Natural killer cell (primary cell): Measurements from ENCODE around the gene PTGR1. TPM values are rescaled to one million over a fixed set of nuclear protein-coding genes. Genes with fewer than 3 reads are reported as not detected.
"Not testable (repeated sequence)": the region's sequence is repeated elsewhere in the genome, so short reads cannot be mapped to it uniquely, and the experiment has no call there.

Experiments used
- ATAC-seq, 3 donors: fragments of 150-1000 bp in 2 of 3; fragments of 200-7000 bp in 1 of 3; cut with Tn5 transposase; 1 replicate in 1 of 3; 2 replicates in 2 of 3; pipeline ENCODE4 v1.10.0; 2021; ENCODE audit warnings: mild to moderate bottlenecking in 2 of 3, moderate library complexity in 2 of 3
- DNase-seq, 2 donors: peaks; one replicate each; pipeline versions ENCODE4 v3.0.0 to v3.0.0-alpha.2; 2013 to 2021; ENCODE audit warnings: mixed read lengths in 1 of 2
- H3K27ac ChIP-seq: one replicate; pipeline ENCODE4 v1.5.1; 2013; ENCODE audit warnings: mild to moderate bottlenecking, low read length
- H3K27me3 ChIP-seq: one replicate; pipeline ENCODE4 v1.6.1; 2013; ENCODE audit warnings: low read length; ENCODE audit not compliant: control insufficient read depth, insufficient read depth
- H3K36me3 ChIP-seq: one replicate; pipeline ENCODE4 v1.6.1; 2013; ENCODE audit warnings: low read length; ENCODE audit not compliant: control insufficient read depth, insufficient read depth
- H3K4me1 ChIP-seq: one replicate; pipeline ENCODE4 v1.6.1; 2013; ENCODE audit warnings: low read length; ENCODE audit not compliant: control insufficient read depth, insufficient read depth
- H3K4me3 ChIP-seq: one replicate; pipeline ENCODE4 v1.5.1; 2013; ENCODE audit warnings: low read length
- H3K9me3 ChIP-seq: one replicate; pipeline ENCODE4 v1.6.1; 2013; ENCODE audit warnings: low read length; ENCODE audit not compliant: control insufficient read depth, insufficient read depth
- H3K27ac Mint-ChIP-seq, 2 donors: one replicate each; pipeline ENCODE4 v1.8.0; 2022; ENCODE audit warnings: mild to moderate bottlenecking in 2 of 2, mixed read lengths in 2 of 2, moderate library complexity in 1 of 2
- H3K27me3 Mint-ChIP-seq, 2 donors: one replicate each; pipeline ENCODE4 v1.8.0; 2022; ENCODE audit warnings: low read depth in 2 of 2, mixed read lengths in 2 of 2
- H3K36me3 Mint-ChIP-seq: one replicate; pipeline ENCODE4 v1.8.0; 2022; ENCODE audit warnings: mixed read lengths
- H3K4me1 Mint-ChIP-seq, 2 donors: one replicate each; pipeline ENCODE4 v1.8.0; 2022; ENCODE audit warnings: mixed read lengths in 2 of 2
- H3K4me3 Mint-ChIP-seq: one replicate; pipeline ENCODE4 v1.8.0; 2022; ENCODE audit warnings: mild to moderate bottlenecking, moderate library complexity, mixed read lengths
- H3K9me3 Mint-ChIP-seq, 2 donors: one replicate each; pipeline ENCODE4 v1.8.0; 2022; ENCODE audit warnings: mixed read lengths in 2 of 2
- CTCF ChIP-seq: fragments of 200-600 bp; IDR thresholded peaks from one replicate; pipeline ENCODE4 v1.8.0; 2022; ENCODE audit warnings: antibody characterized with exemption
- whole genome bisulfite sequencing: methylation state at CpG from one replicate; pipeline ENCODE4 v1.1.7; 2013; ENCODE audit warnings: missing lambda C conversion rate; ENCODE audit not compliant: insufficient coverage; 5-methylcytosine and 5-hydroxymethylcytosine counted together
- intact Hi-C: fragments of 100-400 bp; cut with micrococcal nuclease; formaldehyde crosslinking; loops from one replicate; pipeline ENCODE4 v1.14.2; 2022
- total RNA-seq, 4 donors: library from RNA; stranded (reverse); fragments of 120-200 nt in 1 of 4; gene quantifications; one replicate each; pipeline versions ENCODE4 v1.2.3 to v1.2.4, GENCODE V29; 2013 to 2022

PTGR1 gene
- total RNA-seq, 3 donors from 2014 or later (not counting 1 experiment from before 2014, with no cell fraction given): not detected

DNA sequence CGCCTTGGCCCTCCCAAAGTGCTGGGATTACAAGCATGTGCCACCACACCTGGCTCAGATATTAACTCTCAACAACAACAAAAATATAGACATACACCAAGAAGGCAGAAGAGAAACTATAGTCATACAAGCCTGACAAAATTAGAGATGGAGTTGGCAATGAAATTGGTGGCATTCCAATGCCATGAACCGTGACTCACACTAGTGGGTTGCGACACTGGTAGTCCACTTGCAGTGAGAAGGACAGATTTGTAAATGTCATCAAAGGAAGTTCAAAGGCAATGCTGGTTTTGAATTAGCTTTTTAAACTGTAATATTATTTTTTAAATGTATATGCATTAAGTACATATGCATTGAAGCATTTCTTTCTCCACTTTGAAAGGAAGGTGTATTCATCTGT lies 23.2 kb upstream of the PTGR1 start:
- H3K9me3 ChIP-seq: no peaks in the 10 kb centered on the region
- no peaks in the 10 kb centered on the region for H3K4me1 ChIP-seq
- Mint-ChIP-seq H3K27me3 (peaks cover 12 to 15% of the 10 kb centered on the region in 2 donors), H3K4me3 (no peak overlapping the region), H3K27ac (no peak overlapping the region), H3K36me3 (no peaks in the 10 kb centered on the region), H3K9me3 (no peaks in the 10 kb centered on the region), H3K4me1 (no peaks in the 10 kb centered on the region)
- ATAC-seq (no peak), DNase-seq (no peak)
- no peak for TF ChIP-seq CTCF
- H3K27me3 ChIP-seq: no peaks in the 10 kb centered on the region
- 87% methylated on average over 3 of the region's 3 CpGs for WGBS
- no peak overlapping the region for H3K4me3 ChIP-seq
- intact Hi-C loops: no loop called here
- H3K27ac ChIP-seq: no peak overlapping the region
- no peaks in the 10 kb centered on the region for H3K36me3 ChIP-seq

DNA sequence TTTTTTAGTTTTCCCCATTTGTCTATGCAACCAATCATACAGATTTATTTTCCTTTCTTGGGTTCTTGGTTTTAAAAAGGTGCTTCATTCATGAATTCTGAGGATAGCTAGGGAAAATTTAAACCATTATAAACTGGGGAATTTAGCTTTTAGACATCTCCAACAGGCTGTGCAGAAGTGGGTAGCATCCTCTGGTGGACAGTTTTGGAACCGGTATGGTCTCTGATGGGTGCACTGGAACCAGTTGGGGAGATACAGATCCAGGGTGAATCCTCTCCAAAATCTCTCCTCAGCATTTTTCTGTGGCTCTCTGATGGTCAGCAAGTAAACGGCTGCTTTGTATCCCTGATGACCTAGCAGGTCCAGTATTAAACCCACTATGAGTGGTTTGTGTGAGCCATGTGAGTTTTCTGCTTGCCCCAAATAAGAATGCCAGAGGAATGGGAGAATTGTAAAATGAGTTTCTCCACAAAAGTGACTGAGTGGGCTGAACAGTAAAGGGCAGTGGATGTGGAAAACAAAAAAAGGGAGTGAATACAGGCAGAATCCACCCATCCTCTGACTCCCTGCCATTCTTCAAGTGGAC lies 22.5 kb upstream of the PTGR1 start:
- intact Hi-C loops: no loop called here
- H3K27me3 Mint-ChIP-seq: peaks cover 12 to 15% of the 10 kb centered on the region in 2 donors
- WGBS: 38% methylated on average over 2 of the region's 2 CpGs

GRCh38 chr9:111617349-111617748 lies 17.9 kb upstream of the PTGR1 start:
- H3K27me3 ChIP-seq, H3K9me3 Mint-ChIP-seq, DNase-seq, H3K27ac Mint-ChIP-seq, H3K4me1 Mint-ChIP-seq, H3K27ac ChIP-seq, H3K36me3 Mint-ChIP-seq, H3K4me3 Mint-ChIP-seq, intact Hi-C loops, ATAC-seq, H3K36me3 ChIP-seq, H3K4me1 ChIP-seq, H3K4me3 ChIP-seq, H3K9me3 ChIP-seq: not testable (repeated sequence)
- H3K27me3 Mint-ChIP-seq: peaks cover 23 to 40% of the 10 kb centered on the region in 2 donors
- 95% methylated on average over 23 of the region's 29 CpGs for WGBS

More for the DNA sequence above, 22.5 kb upstream of the PTGR1 start:
- H3K36me3 ChIP-seq: no peaks in the 10 kb centered on the region
- Mint-ChIP-seq H3K4me3 (no peak overlapping the region), H3K36me3 (no peaks in the 10 kb centered on the region), H3K4me1 (no peaks in the 10 kb centered on the region), H3K9me3 (no peaks in the 10 kb centered on the region), H3K27ac (no peak overlapping the region)
- H3K4me1 ChIP-seq: no peaks in the 10 kb centered on the region
- H3K27ac ChIP-seq: no peak overlapping the region
- H3K9me3 ChIP-seq: no peaks in the 10 kb centered on the region
- DNase-seq (peak in 1 of 2 donors; percentile 67), ATAC-seq (peak; percentile 56 to 73 (median 57))
- TF ChIP-seq CTCF: peak; percentile 65
- H3K27me3 ChIP-seq: no peaks in the 10 kb centered on the region
- no peak overlapping the region for H3K4me3 ChIP-seq

DNA sequence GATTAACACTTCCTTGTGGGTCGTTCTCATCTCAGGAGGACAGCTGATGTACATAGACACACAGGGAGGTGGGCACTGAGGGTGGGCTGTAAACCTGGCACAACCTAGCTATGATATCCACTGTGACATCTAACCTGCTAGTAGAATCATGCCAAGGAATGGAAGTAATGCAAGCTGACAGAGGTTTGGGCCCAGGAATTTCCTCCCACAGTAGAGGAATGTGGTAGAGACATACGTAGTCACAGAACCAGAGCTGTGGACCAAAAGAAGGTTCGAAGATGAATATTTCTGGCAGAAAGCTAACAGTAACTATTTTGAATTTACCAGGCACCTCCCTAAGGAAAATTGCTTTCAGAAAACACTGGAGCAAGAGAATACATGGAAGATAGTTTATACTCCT lies 16.5 kb upstream of the PTGR1 start:
- Histone ChIP-seq H3K9me3 (no peaks in the 10 kb centered on the region), H3K4me1 (no peaks in the 10 kb centered on the region), H3K4me3 (no peak overlapping the region), H3K36me3 (no peaks in the 10 kb centered on the region), H3K27me3 (peaks cover 3% of the 10 kb centered on the region), H3K27ac (no peak overlapping the region)
- no peak overlapping the region for H3K27ac Mint-ChIP-seq
- DNase-seq: no peak
- no peak overlapping the region for H3K4me3 Mint-ChIP-seq
- WGBS: 87% methylated on average over 3 of the region's 3 CpGs
- no peak for ATAC-seq
- no peaks in the 10 kb centered on the region for H3K9me3 Mint-ChIP-seq
- no peaks in the 10 kb centered on the region for H3K4me1 Mint-ChIP-seq
- intact Hi-C loops: no loop called here
- no peaks in the 10 kb centered on the region for H3K36me3 Mint-ChIP-seq
- peaks cover 28 to 38% of the 10 kb centered on the region in 2 donors for H3K27me3 Mint-ChIP-seq
- no peak for TF ChIP-seq CTCF
